IPS-11a (cell line): ENCODE measurements around the gene TMEM187.
A peak's percentile ranks its signal among the peaks of the same experiment; 100 is the strongest.
"Not testable (repeated sequence)": the region's sequence is repeated elsewhere in the genome, so short reads cannot be mapped to it uniquely, and the experiment has no call there.

Experiments used
- H3K4me3 ChIP-seq: one replicate; pipeline ENCODE4 v1.5.1; 2013; ENCODE audit warnings: low read depth, low read length, control low read depth

Gene TMEM187

GRCh38 chrX:153970357-153971123, 2.0 kb upstream of the TMEM187 start:
- peak overlapping the region; percentile 84 for H3K4me3 ChIP-seq

- H3K4me3 ChIP-seq = peak overlapping the region; percentile 84
Observed at GRCh38 chrX:153971124-153971449, 1.5 kb upstream of the TMEM187 start.

GRCh38 chrX:153971450-153972367, 845 bp upstream of the TMEM187 start, which contains the start of gene HCFC1:
Gene HCFC1, minus strand, starts transcription at chrX:153971818. Its CDS starts 978 bp downstream, at chrX:153970840.
- peak within 1 kb of the TSS; percentile 84 for H3K4me3 ChIP-seq

- peak overlapping the region; percentile 54 for H3K4me3 ChIP-seq
Observed at GRCh38 chrX:153973127-153974002, 811 bp downstream of the TMEM187 start.

- no peak overlapping the region for H3K4me3 ChIP-seq
Observed at GRCh38 chrX:153974003-153974725, 1.6 kb downstream of the TMEM187 start.

- no peak overlapping the region for H3K4me3 ChIP-seq
Observed at GRCh38 chrX:153974726-153975286, 2.3 kb downstream of the TMEM187 start.

GRCh38 chrX:153980394-153980793, 7.8 kb downstream of the TMEM187 start:
- not testable (repeated sequence) for H3K4me3 ChIP-seq

- H3K4me3 ChIP-seq = no peak overlapping the region
Observed at GRCh38 chrX:153981231-153981630, 8.7 kb downstream of the TMEM187 start.

GRCh38 chrX:153981771-153982533, 9.4 kb downstream of the TMEM187 start:
- no peak overlapping the region for H3K4me3 ChIP-seq

GRCh38 chrX:153983321-153983801, 10.8 kb downstream of the TMEM187 start:
- H3K4me3 ChIP-seq = no peak overlapping the region

GRCh38 chrX:153984351-153985178, 12.0 kb downstream of the TMEM187 start:
- H3K4me3 ChIP-seq = no peak overlapping the region

GRCh38 chrX:153988493-153988892, 15.9 kb downstream of the TMEM187 start:
- H3K4me3 ChIP-seq = no peak overlapping the region

- no peak overlapping the region for H3K4me3 ChIP-seq
Observed at GRCh38 chrX:153989973-153990655, 17.6 kb downstream of the TMEM187 start.

GRCh38 chrX:153991013-153991580, 18.5 kb downstream of the TMEM187 start:
- H3K4me3 ChIP-seq = no peak overlapping the region

- no peak overlapping the region for H3K4me3 ChIP-seq
Observed at GRCh38 chrX:153992180-153992579, 19.6 kb downstream of the TMEM187 start.

- H3K4me3 ChIP-seq = no peak overlapping the region
Observed at GRCh38 chrX:153993079-153993478, 20.5 kb downstream of the TMEM187 start.

GRCh38 chrX:153993978-153994377, 21.4 kb downstream of the TMEM187 start:
- no peak overlapping the region for H3K4me3 ChIP-seq
